ENCODE measurements around the gene CD40LG.

The CD40LG gene

DNA sequence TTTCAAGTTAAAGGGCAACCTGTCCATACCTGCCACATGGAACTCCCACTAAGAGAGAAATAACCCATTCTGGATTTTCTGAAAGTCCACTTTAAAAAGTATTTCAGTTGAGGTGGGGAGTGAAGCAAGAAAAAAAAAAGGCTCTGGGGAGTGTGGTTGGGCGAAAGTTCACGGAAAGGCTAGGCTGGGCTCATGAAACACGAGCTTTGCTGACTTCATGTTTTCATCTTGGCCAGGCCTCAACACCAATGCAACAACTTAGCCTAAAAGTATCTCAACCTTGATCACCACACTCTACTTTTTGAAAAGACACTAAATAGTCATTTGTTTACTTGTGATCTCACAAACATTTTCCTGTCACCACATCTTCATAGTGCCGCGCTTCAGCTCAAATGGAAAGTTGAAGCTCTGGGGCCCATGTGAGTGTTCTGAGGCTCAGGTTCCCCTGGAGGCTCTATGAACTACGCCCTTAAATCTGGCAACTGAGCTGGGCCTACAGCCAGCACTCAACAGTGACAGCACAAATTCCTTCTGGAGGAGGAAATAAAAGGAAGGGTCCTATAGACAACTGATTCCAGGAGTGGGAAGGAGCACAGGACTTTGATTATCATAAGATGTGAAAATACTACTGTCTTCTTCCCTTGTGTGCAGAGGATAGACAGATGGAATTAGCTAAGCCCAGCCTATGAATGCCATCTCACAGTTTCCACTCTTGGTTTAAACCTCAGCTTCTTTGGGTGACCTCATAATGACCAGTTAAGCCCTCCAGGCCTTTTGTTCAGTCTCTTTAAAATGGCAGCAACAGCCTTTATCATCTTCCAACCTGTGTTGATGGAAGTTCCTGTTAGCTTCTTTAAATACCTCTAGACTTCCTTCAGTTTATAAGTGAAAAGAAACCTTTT, 5.1 kb downstream of the CD40LG start:
- no peak for DNase-seq

DNA sequence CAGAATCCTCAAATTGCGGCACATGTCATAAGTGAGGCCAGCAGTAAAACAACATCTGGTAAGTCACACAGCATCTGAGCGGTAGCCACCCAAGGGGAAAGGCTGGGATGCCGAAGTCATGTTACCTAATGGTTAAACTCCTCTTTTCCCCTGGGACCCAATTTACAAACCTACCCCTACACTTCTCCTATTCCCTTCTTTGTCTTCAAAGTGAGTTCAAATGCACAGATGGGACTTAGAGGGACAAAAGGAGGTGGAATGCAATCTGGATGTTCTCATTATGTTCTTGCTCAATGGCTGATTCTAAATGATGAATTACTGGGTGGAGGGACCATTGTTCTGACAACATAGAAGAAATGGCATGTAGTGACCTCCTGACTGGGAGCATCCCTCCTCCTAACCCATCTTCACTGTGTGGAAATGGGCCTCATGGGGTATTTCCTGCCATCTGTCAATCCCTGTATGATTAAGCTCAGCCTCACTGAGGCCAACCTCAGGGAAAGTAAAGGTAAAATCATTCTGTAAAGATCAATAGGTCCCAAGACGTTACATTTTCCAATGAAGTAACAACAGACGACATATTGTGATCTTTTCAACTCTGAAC, 8.5 kb downstream of the CD40LG start:
- no peak for DNase-seq

GRCh38 chrX:136658151-136658550, 10.2 kb downstream of the CD40LG start:
- no peak for DNase-seq

DNA sequence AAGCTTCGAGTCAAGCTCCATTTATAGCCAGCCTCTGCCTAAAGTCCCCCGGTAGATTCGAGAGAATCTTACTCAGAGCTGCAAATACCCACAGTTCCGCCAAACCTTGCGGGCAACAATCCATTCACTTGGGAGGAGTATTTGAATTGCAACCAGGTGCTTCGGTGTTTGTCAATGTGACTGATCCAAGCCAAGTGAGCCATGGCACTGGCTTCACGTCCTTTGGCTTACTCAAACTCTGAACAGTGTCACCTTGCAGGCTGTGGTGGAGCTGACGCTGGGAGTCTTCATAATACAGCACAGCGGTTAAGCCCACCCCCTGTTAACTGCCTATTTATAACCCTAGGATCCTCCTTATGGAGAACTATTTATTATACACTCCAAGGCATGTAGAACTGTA, 11.2 kb downstream of the CD40LG start:
- DNase-seq, result no peak

DNA sequence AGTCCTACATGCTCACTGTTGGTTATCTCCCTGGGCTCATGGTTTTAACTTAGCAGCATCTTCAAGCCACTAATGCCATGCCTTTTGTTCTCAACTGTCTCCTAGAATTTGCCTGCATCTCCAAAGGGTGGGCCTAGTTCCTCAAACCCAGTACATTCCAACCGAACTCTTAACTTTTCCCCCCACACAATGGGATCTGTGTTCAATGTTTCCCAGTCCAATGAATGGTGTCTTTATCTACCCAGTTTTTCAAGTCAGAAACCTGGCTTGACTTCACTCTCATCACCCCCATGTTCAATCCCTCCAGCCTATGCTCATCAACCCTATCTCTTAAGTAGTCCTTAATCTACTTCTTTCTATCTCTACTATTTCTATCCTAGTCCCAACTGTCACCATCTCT, 12.9 kb downstream of the CD40LG start:
- no peak for DNase-seq

- DNase-seq, result no peak
Observed at GRCh38 chrX:136662104-136662503, 14.1 kb downstream of the CD40LG start.

DNA sequence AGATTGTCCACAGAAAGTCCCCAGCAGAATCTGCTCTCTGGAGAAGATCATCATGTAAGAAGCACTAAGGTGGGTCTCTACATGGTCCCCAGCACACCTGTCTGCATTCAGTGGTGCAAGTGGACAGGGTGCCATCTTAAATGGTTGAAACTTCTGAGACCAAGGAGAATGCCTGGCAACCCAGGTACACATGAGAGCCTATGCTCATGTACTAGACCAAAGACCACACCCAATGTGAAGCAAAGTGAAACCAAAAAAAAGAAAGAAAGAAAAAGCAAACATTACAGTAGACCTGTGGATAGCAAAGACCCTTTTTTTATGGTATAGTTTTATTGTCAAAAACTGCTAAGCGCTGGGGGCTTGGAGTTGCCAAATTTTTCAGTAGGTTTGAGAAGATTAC, 15.0 kb downstream of the CD40LG start:
- DNase-seq, result no peak

DNA sequence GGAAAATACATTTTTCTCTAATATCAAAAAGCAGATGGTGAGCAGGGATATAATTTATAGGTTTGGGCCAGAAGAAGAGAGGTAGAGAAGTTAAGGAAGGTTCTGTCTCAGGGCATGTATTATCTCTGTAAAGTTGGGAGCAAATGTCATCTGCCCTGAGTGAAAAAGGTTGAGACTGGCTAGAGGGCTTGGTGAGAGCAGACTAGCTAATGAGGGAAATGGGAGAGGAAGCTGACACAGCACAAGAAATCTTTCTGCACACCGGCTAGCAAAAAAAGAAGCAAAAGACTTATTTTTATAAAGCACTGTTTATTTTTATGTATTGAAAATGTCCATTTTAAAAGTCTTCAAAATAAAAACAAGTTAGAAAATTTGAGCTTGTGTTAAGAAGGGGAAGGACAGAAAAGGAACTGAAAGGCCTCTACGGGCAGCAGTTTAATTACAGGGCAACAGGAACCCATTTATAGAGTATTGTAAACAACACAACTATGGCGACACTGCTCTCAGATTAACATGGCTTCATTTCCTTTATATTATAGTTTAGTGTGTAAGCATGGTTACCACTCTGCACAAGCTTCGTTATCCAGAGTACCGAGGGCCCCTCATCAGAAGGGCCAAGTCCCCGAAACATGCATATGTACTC, 17.4 kb downstream of the CD40LG start:
- DNase-seq, result no peak

- DNase-seq, result no peak
Observed at GRCh38 chrX:136666088-136666487, 18.1 kb downstream of the CD40LG start.

GRCh38 chrX:136667446-136668168, 19.6 kb downstream of the CD40LG start:
- DNase-seq, result no peak

DNA sequence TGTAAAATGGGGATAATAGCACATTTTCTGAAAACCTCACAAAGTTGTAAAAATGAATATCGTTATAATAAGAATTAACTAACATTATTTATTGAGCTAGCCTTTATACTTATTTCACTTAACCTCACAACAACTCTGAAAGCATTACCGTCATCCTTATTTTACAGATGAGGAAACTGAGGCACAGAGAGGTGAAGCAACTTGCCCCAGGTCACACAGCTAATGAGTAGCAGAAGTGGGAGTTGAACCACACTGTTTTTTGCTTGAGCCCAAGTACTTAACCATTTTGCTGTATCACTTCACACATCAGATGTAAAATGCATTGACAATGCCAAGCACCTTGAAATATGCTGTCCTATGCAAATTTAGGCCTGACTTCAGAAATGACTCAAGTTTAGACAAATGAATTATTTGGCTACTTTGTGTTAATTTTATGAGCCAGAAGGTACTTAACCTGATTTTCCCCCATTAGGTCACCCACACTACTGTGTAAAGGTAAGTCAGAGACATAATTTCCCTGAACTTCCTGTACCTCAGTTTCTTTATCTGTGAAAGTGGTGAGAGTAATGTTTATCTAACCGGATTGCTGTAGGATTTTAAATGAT, 23.1 kb downstream of the CD40LG start:
- DNase-seq, result no peak

GRCh38 chrX:136674270-136674985, 26.5 kb downstream of the CD40LG start:
- no peak for DNase-seq

- DNase-seq, result no peak
Observed at GRCh38 chrX:136679531-136679930, 31.6 kb downstream of the CD40LG start.

- DNase-seq, result no peak
Observed at GRCh38 chrX:136684120-136684519, 36.2 kb downstream of the CD40LG start.

- peak; percentile 53 to 63 for DNase-seq
Observed at GRCh38 chrX:136687457-136687856, 39.5 kb downstream of the CD40LG start.

DNA sequence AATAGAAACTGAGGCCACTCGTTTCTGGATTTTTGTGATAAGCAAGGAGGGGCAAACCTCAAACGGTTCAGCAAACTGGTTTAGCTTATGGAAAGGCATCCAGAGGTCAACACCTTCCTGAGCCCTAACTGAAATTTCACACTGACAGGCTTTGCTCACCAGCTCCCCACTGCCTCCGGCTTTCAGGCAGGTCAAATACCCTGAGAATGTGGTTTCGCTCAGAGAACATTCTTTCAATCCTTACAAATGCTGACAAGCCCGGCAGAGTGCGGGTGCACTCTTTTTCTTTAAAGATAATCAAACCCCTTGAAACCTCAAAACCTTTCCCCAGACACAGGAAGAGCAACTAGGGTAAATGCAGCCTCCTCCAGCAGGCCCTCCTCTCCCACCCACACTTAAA, 41.5 kb downstream of the CD40LG start:
- DNase-seq, result no peak

- no peak for DNase-seq
Observed at GRCh38 chrX:136691028-136691809, 43.3 kb downstream of the CD40LG start.

- no peak for DNase-seq
Observed at GRCh38 chrX:136692271-136692670, 44.3 kb downstream of the CD40LG start.

- DNase-seq, result peak; percentile 20 to 21
Observed at GRCh38 chrX:136694431-136695087, 46.6 kb downstream of the CD40LG start.

GRCh38 chrX:136697156-136697555, 49.2 kb downstream of the CD40LG start:
- no peak for DNase-seq

GRCh38 chrX:136708348-136708747, 60.4 kb downstream of the CD40LG start:
- no peak for DNase-seq
